Spleen (tissue), 7 donors: Measurements from ENCODE around the gene MOB1A.

ENCODE experiments used
- POLR2AphosphoS5 ChIP-seq, 3 donors: sonication (generic); formaldehyde crosslinking; IDR thresholded peaks; one replicate each; pipeline ENCODE4 v1.5.1; 2017; ENCODE audit warnings: antibody characterized with exemption in 3 of 3
- TF ChIP-seq, protein P1 (sequence below), 11 experiments: fragments of 200-600 bp in 7 of 11; fragments of 450-650 bp in 4 of 11; sonication (generic) in 4 of 11; IDR thresholded peaks in 8 of 11; conservative IDR thresholded peaks in 3 of 11; 1 replicate in 7 of 11; 2 replicates in 4 of 11; pipeline versions ENCODE4 v1.4.0 to v1.8.0; 2016 to 2021; ENCODE audit warnings: antibody characterized with exemption in 11 of 11, inconsistent platforms in 4 of 11, mild to moderate bottlenecking in 1 of 11
- donor health status: DM: no; HTN: no; CAD: no; lungs with moderate emphysema.
- donor health status: DM: no; HTN: no; CAD: no.
- donor health status: DM: no; HTN: no; CAD: no.

- TF ChIP-seq, protein P1, sequence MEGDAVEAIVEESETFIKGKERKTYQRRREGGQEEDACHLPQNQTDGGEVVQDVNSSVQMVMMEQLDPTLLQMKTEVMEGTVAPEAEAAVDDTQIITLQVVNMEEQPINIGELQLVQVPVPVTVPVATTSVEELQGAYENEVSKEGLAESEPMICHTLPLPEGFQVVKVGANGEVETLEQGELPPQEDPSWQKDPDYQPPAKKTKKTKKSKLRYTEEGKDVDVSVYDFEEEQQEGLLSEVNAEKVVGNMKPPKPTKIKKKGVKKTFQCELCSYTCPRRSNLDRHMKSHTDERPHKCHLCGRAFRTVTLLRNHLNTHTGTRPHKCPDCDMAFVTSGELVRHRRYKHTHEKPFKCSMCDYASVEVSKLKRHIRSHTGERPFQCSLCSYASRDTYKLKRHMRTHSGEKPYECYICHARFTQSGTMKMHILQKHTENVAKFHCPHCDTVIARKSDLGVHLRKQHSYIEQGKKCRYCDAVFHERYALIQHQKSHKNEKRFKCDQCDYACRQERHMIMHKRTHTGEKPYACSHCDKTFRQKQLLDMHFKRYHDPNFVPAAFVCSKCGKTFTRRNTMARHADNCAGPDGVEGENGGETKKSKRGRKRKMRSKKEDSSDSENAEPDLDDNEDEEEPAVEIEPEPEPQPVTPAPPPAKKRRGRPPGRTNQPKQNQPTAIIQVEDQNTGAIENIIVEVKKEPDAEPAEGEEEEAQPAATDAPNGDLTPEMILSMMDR (IDR thresholded peaks at IDR 0.05 in 8 of 11, conservative IDR thresholded peaks at IDR 0.05 in 3 of 11) = no peak
- no peak for TF ChIP-seq POLR2AphosphoS5 (IDR thresholded peaks at IDR 0.05)
These were observed 41.3 kb upstream of the MOB1A start for GRCh38 chr2:74219846-74220486.
